Ishikawa (cell line): ENCODE measurements around the gene SPOCK1.

Source experiments
- CEBPB ChIP-seq: IDR thresholded peaks from 2 replicates; pipeline ENCODE4 v1.6.1; 2012
- CREB1 ChIP-seq: IDR thresholded peaks from 2 replicates; pipeline ENCODE4 v1.6.1; 2012; ENCODE audit warnings: low read depth
- EGR1 ChIP-seq: IDR thresholded peaks from 2 replicates; pipeline ENCODE4 v1.6.1; 2012
- EP300 ChIP-seq: IDR thresholded peaks from 2 replicates; pipeline ENCODE4 v1.6.1; 2012; ENCODE audit warnings: borderline replicate concordance
- FOXM1 ChIP-seq: IDR thresholded peaks from 2 replicates; pipeline ENCODE4 v1.6.1; 2012; ENCODE audit warnings: low read depth, borderline replicate concordance
- MAX ChIP-seq: IDR thresholded peaks from 2 replicates; pipeline ENCODE4 v1.6.1; 2012
- NFIC ChIP-seq: IDR thresholded peaks from 2 replicates; pipeline ENCODE4 v1.6.1; 2012
- RAD21 ChIP-seq: IDR thresholded peaks from 2 replicates; pipeline ENCODE4 v1.6.1; 2012; ENCODE audit warnings: low read depth
- REST ChIP-seq: IDR thresholded peaks from 2 replicates; pipeline ENCODE4 v1.6.1; 2012; ENCODE audit warnings: low read depth, mild to moderate bottlenecking
- TAF1 ChIP-seq: IDR thresholded peaks from 2 replicates; pipeline ENCODE4 v1.6.1; 2012; ENCODE audit warnings: low read depth, mild to moderate bottlenecking
- TCF12 ChIP-seq: IDR thresholded peaks from 2 replicates; pipeline ENCODE4 v1.6.1; 2012; ENCODE audit warnings: low read depth
- TEAD4 ChIP-seq: IDR thresholded peaks from 2 replicates; pipeline ENCODE4 v1.6.1; 2012
- USF1 ChIP-seq: IDR thresholded peaks from 2 replicates; pipeline ENCODE4 v1.6.1; 2012
- YY1 ChIP-seq: IDR thresholded peaks from 2 replicates; pipeline ENCODE4 v1.6.1; 2012; ENCODE audit warnings: low read depth
- ZBTB7A ChIP-seq: IDR thresholded peaks from 2 replicates; pipeline ENCODE4 v1.6.1; 2012; ENCODE audit warnings: low read depth

SPOCK1 gene

DNA sequence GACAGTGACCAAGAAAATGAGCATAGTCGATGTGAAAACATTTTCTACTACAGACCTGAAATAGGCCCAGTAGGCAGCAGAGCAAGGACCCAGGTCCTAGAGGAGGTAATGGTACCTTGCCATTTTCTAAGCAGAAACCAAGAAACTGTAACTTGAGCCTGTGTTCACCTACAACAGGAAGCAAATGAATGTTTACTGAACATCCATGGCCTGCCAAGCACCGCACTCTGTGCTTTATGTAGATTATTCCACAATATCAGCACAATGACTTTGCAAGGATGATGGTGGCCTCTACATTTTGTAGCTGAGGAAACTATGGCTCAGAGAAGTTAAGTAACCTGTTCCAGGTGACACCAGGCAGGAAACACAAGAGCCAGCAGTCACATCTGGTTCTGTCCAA lies 215.3 kb downstream of the SPOCK1 start:
- no peak for TF ChIP-seq CREB1
- TF ChIP-seq TCF12: no peak
- TF ChIP-seq CEBPB: no peak
- TF ChIP-seq ZBTB7A: no peak
- no peak for TF ChIP-seq RAD21

DNA sequence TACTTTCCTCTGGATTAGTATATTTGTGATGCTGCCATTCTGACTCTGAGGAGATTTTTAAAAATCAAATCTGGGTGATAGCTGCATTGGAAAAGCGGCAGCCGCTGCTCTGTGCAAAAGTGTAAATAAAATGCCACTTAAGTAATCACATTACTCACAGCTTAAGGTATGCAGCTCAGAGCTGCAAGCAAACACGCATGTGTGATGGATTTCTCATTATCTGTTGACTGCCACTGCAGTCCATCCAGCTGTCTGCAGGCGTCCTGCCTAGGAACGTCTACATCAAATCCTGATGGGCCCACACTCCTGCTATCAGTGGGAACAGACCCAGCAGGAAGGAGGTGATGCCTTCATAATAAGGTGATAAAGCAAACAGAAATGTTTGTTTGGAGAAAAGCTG lies 216.9 kb downstream of the SPOCK1 start:
- TF ChIP-seq REST (no peak), CEBPB (no peak), FOXM1 (no peak), EP300 (no peak), TAF1 (no peak), EGR1 (no peak), RAD21 (no peak), ZBTB7A (no peak), CREB1 (no peak)

GRCh38 chr5:137281201-137281600 lies 217.9 kb downstream of the SPOCK1 start:
- no peak for TF ChIP-seq MAX
- no peak for TF ChIP-seq ZBTB7A
- no peak for TF ChIP-seq RAD21
- TF ChIP-seq USF1: no peak
- no peak for TF ChIP-seq TEAD4
- no peak for TF ChIP-seq CEBPB
- no peak for TF ChIP-seq REST
- TF ChIP-seq TAF1: no peak
- no peak for TF ChIP-seq NFIC
- TF ChIP-seq EP300: no peak

DNA sequence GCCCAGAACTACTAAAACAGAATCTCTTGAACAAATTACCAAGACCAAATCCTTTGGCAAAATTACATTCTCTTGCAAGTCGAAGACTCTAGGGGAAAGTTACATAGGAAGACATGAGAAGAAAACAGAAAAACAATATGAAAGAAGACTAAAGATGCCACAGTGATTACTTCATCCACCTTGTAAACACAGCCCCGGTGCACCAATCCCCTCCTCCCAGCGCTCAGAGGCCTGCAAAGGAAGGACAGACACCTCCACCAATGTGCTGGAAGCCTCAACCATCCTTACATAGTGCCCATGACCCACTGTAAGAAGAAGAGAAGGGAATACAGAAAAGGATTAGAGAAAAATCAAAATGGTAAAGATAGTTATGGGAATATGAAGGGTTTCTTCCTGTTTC lies 218.5 kb downstream of the SPOCK1 start:
- TF ChIP-seq REST (no peak), USF1 (no peak), EGR1 (no peak)

DNA sequence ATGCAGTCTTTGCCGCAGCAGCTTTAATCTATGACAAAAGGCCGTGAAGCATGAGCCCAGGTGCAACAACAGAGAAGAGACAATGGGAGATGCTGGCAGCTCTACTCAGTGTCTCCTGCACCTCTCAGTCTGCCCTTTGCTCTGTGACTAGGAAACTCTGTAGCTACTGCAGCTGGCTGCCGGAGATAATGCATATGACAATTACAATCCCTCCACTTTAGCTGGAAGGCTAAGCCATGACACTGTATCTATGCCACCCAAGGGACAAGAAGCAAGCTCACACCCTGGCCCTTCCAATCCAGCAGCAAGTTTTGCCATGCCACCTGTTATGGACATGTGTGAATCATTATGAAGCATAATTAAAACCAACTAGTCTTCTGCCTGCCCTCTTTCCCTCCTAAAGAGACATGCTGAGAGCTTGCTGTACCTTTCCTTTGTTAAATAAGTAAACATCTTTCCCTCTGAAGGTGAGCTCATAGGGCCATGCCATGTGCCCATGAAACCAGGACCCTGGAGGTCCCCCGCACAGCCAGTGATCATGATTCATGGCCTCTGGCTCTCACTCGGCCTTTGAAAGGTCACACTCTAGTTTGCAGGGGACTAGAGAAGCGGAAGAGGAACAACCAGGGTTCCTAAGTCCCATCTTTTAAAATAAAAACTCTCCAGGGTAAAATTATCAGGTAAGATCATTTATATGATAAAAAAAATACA lies 219.4 kb downstream of the SPOCK1 start:
- no peak for TF ChIP-seq MAX
- no peak for TF ChIP-seq FOXM1
- no peak for TF ChIP-seq YY1
- no peak for TF ChIP-seq EGR1
- no peak for TF ChIP-seq ZBTB7A
- no peak for TF ChIP-seq NFIC
- no peak for TF ChIP-seq CREB1
- no peak for TF ChIP-seq RAD21
- no peak for TF ChIP-seq CEBPB
- TF ChIP-seq TAF1: no peak
- no peak for TF ChIP-seq REST
- TF ChIP-seq TEAD4: no peak
- TF ChIP-seq USF1: no peak
- no peak for TF ChIP-seq EP300
